K562 (cell line): ENCODE measurements around the gene NACC1. TPM values are rescaled to one million over a fixed set of nuclear protein-coding genes. Genes with fewer than 3 reads are reported as not detected.
A peak's percentile ranks its signal among the peaks of the same experiment; 100 is the strongest.

ENCODE experiments used
- AFF1 ChIP-seq, 2 experiments: fragments of 450-650 bp; IDR thresholded peaks; 2 replicates each; pipeline ENCODE4 v1.6.1; 2018; ENCODE audit warnings: mild to moderate bottlenecking in 2 of 2, low read depth in 1 of 2; ENCODE audit not compliant: partially characterized antibody in 2 of 2
- DDX20 ChIP-seq: fragments of 450-650 bp; IDR thresholded peaks from 2 replicates; pipeline ENCODE4 v1.6.1; 2016; ENCODE audit warnings: missing genetic modification characterization, low read depth, mild to moderate bottlenecking, missing compliant biosample characterization, moderate library complexity
- E2F4 ChIP-seq: sonication (generic); formaldehyde crosslinking; IDR thresholded peaks from 2 replicates; pipeline ENCODE4 v1.8.0; 2022; ENCODE audit warnings: mild to moderate bottlenecking, low read depth, missing genetic modification reagents
- E2F5 ChIP-seq: sonication (generic); formaldehyde crosslinking; IDR thresholded peaks from 2 replicates; pipeline ENCODE4 v1.8.0; 2022; ENCODE audit warnings: mild to moderate bottlenecking, missing genetic modification reagents
- FOXJ2 ChIP-seq: fragments of 200-800 bp; sonication (Bioruptor generic); IDR thresholded peaks from 2 replicates; pipeline ENCODE4 v1.6.1; 2016; ENCODE audit warnings: missing genetic modification characterization, missing compliant biosample characterization
- GATAD2A ChIP-seq: fragments of 450-650 bp; IDR thresholded peaks from 2 replicates; pipeline ENCODE4 v1.6.1; 2017
- GTF2B ChIP-seq: IDR thresholded peaks from 2 replicates; pipeline ENCODE4 v1.6.1; 2011; ENCODE audit not compliant: insufficient read length; ENCODE audit errors: extremely low read depth
- HMBOX1 ChIP-seq: sonication (generic); IDR thresholded peaks from 2 replicates; pipeline ENCODE4 v1.6.1; 2016
- ID3 ChIP-seq, 2 experiments: fragments of 250-450 bp in 1 of 2; fragments of 450-650 bp in 1 of 2; sonication (Bioruptor Pico) in 1 of 2; IDR thresholded peaks; 2 replicates each; pipeline versions ENCODE4 v1.6.1 to v1.8.0; 2016 to 2021; ENCODE audit warnings: mild to moderate bottlenecking in 2 of 2, moderate library complexity in 2 of 2, missing compliant biosample characterization in 1 of 2, missing genetic modification characterization in 1 of 2
- NCOR1 ChIP-seq: fragments of 450-650 bp; IDR thresholded peaks from 2 replicates; pipeline ENCODE4 v1.6.1; 2016; ENCODE audit warnings: mild to moderate bottlenecking, moderate library complexity
- NFIX ChIP-seq: fragments of 250-450 bp; sonication (Bioruptor Pico); IDR thresholded peaks from 2 replicates; pipeline ENCODE4 v1.4.0; 2020; ENCODE audit warnings: low read depth, mild to moderate bottlenecking, moderate library complexity
- NFYB ChIP-seq: IDR thresholded peaks from 2 replicates; pipeline ENCODE4 v1.6.1; 2011; ENCODE audit warnings: mild to moderate bottlenecking, moderate library complexity; ENCODE audit not compliant: insufficient read length; ENCODE audit errors: extremely low read depth
- PHB ChIP-seq: fragments of 250-450 bp; sonication (Bioruptor Pico); IDR thresholded peaks from 2 replicates; pipeline ENCODE4 v1.5.0; 2021
- POLR2B ChIP-seq: fragments of 450-650 bp; IDR thresholded peaks from 2 replicates; pipeline ENCODE4 v1.6.1; 2018; ENCODE audit warnings: low read depth; ENCODE audit not compliant: partially characterized antibody
- POLR3G ChIP-seq: IDR thresholded peaks from 2 replicates; pipeline ENCODE4 v1.6.1; 2011; ENCODE audit not compliant: insufficient read length, insufficient replicate concordance; ENCODE audit errors: extremely low read depth
- ZNF395 ChIP-seq: fragments of 200-800 bp; sonication (Bioruptor generic); IDR thresholded peaks from 2 replicates; pipeline ENCODE4 v1.6.1; 2017; ENCODE audit warnings: missing genetic modification characterization, missing compliant biosample characterization
- polyA plus RNA-seq, 8 experiments: library from polyadenylated mRNA; depleted of rRNA in 4 of 8; stranded (reverse) in 5 of 8; unstranded in 3 of 8; fragments of >200 nt; fragmentation: Nextera tagmentation in 2 of 8; fragmentation: Illumina TruSeq in 1 of 8; extraction: Ambion mirVana in 2 of 8; extraction: Trizol in 1 of 8; gene quantifications; 2 replicates each; pipeline versions ENCODE4 v1.2.1 to v1.2.3, GENCODE V29; 2011 to 2014; ENCODE audit warnings: inconsistent platforms in 1 of 8, missing spikeins in 1 of 8
- total RNA-seq, 7 experiments: library from RNA; depleted of rRNA in 6 of 7; stranded (reverse); fragments of >200 nt in 6 of 7; fragmentation: Illumina TruSeq in 2 of 7; extraction: Trizol in 2 of 7; gene quantifications; 2 replicates each; pipeline versions ENCODE4 v1.2.1 to v1.2.3, GENCODE V29; 2011 to 2021; ENCODE audit warnings: low replicate concordance in 1 of 7

NACC1 gene
- total and polyA plus RNA-seq, 9 of the 15 experiments (the other 6 are each of a cell fraction or from before 2014, with no cell fraction given) = 0.04 to 96.6 (median 25.8) TPM

GRCh38 chr19:13163609-13164342 lies 45.7 kb downstream of the NACC1 start (continued):
- TF ChIP-seq ZNF395 (peak; percentile 79), POLR2B (peak; percentile 49), DDX20 (tag) (no peak), E2F5 (no peak), GTF2B (no peak), POLR3G (no peak), PHB (CRISPR knock-in tag) (no peak), NFYB (no peak), AFF1 (IDR thresholded peaks at IDR 0.05; ENCODE audit: low read depth in 1 of 2, partially characterized antibody in 2 of 2) (peak; percentile 24 to 56), HMBOX1 (peak; percentile 58), ID3 (CRISPR knock-in tag; IDR thresholded peaks at IDR 0.05) (no peak), ID3 (tag; IDR thresholded peaks at IDR 0.05) (peak; percentile 39; the same call in 1 of the 2 replicates), E2F4 (CRISPR knock-in tag) (no peak), GATAD2A (peak; percentile 39; the same call in 1 of the 2 replicates), NFIX (CRISPR knock-in tag) (no peak), NCOR1 (peak; percentile 60), FOXJ2 (tag) (no peak)
